T-helper 2 cell treated with Interferon-gamma antibody and Interleukin-4, amounts not matched to agents 5 μg/mL and 100 μg/mL, for 36 hours (primary cell): ENCODE data around the gene HSD17B4.
A peak's percentile ranks its signal among the peaks of the same experiment; 100 is the strongest.
"Not testable (repeated sequence)": the region's sequence is repeated elsewhere in the genome, so short reads cannot be mapped to it uniquely, and the experiment has no call there.

Experiments used
- DNase-seq: peaks from one replicate; pipeline ENCODE4 v3.0.0; 2021; ENCODE audit warnings: low spot score
- H3K27ac Mint-ChIP-seq: one replicate; pipeline ENCODE4 v1.8.0; 2021; ENCODE audit warnings: mild to moderate bottlenecking, mixed read lengths
- H3K27me3 Mint-ChIP-seq: one replicate; pipeline ENCODE4 v1.8.0; 2021; ENCODE audit warnings: low read depth, mixed read lengths
- H3K36me3 Mint-ChIP-seq: one replicate; pipeline ENCODE4 v1.8.0; 2021; ENCODE audit warnings: low read depth, mixed read lengths
- H3K4me1 Mint-ChIP-seq: one replicate; pipeline ENCODE4 v1.8.0; 2021; ENCODE audit warnings: low read depth, mixed read lengths
- H3K4me3 Mint-ChIP-seq: one replicate; pipeline ENCODE4 v1.8.0; 2022; ENCODE audit warnings: mild to moderate bottlenecking, moderate library complexity, mixed read lengths
- H3K9me3 Mint-ChIP-seq: one replicate; pipeline ENCODE4 v1.8.0; 2021; ENCODE audit warnings: mixed read lengths

The HSD17B4 gene

GRCh38 chr5:119452373-119453039 lies at the start of gene HSD17B4:
Gene HSD17B4 (plus strand): TSS chr5:119452497. CDS start chr5:119452576, 79 bp downstream.
- Mint-ChIP-seq H3K27ac (peak within 1 kb of the TSS; percentile 87), H3K4me1 (peaks cover 19% of the 10 kb centered on the region), H3K4me3 (peak within 1 kb of the TSS; percentile 89)

GRCh38 chr5:119402555-119402954 lies 49.7 kb upstream of the HSD17B4 start:
- H3K27me3 Mint-ChIP-seq: peaks cover 3% of the 10 kb centered on the region
- no peaks in the 10 kb centered on the region for H3K36me3 Mint-ChIP-seq
- H3K4me3 Mint-ChIP-seq: no peak overlapping the region
- no peaks in the 10 kb centered on the region for H3K9me3 Mint-ChIP-seq
- DNase-seq: no peak
- H3K4me1 Mint-ChIP-seq: peaks cover 19% of the 10 kb centered on the region
- H3K27ac Mint-ChIP-seq: no peak overlapping the region

More at GRCh38 chr5:119452373-119453039, at the start of gene HSD17B4:
- Mint-ChIP-seq H3K36me3 (peaks cover 9% of the 10 kb centered on the region), H3K27me3 (no peaks in the 10 kb centered on the region), H3K9me3 (no peaks in the 10 kb centered on the region)
- peak; percentile 74 for DNase-seq

- Mint-ChIP-seq H3K4me1 (peaks cover 17% of the 10 kb centered on the region), H3K27me3 (peaks cover 3% of the 10 kb centered on the region), H3K36me3 (no peaks in the 10 kb centered on the region), H3K4me3 (no peak overlapping the region), H3K9me3 (no peaks in the 10 kb centered on the region), H3K27ac (no peak overlapping the region)
- no peak for DNase-seq
Measured at GRCh38 chr5:119404033-119404432, 48.3 kb upstream of the HSD17B4 start.

GRCh38 chr5:119405419-119405818 lies 46.9 kb upstream of the HSD17B4 start:
- Mint-ChIP-seq H3K9me3 (no peaks in the 10 kb centered on the region), H3K4me3 (no peak overlapping the region), H3K27me3 (peaks cover 3% of the 10 kb centered on the region), H3K4me1 (peaks cover 21% of the 10 kb centered on the region), H3K36me3 (no peaks in the 10 kb centered on the region), H3K27ac (no peak overlapping the region)
- no peak for DNase-seq

GRCh38 chr5:119406551-119407110 lies 45.7 kb upstream of the HSD17B4 start:
- Mint-ChIP-seq H3K27ac (no peak overlapping the region), H3K36me3 (no peaks in the 10 kb centered on the region), H3K4me1 (peaks cover 31% of the 10 kb centered on the region), H3K4me3 (no peak overlapping the region), H3K9me3 (no peaks in the 10 kb centered on the region), H3K27me3 (peaks cover 3% of the 10 kb centered on the region)
- DNase-seq: no peak

GRCh38 chr5:119409235-119409815 lies 43.0 kb upstream of the HSD17B4 start:
- H3K27ac Mint-ChIP-seq: no peak overlapping the region
- H3K9me3 Mint-ChIP-seq: no peaks in the 10 kb centered on the region
- H3K4me1 Mint-ChIP-seq: peaks cover 34% of the 10 kb centered on the region
- H3K4me3 Mint-ChIP-seq: no peak overlapping the region
- peaks cover 6% of the 10 kb centered on the region for H3K27me3 Mint-ChIP-seq
- H3K36me3 Mint-ChIP-seq: no peaks in the 10 kb centered on the region
- DNase-seq: no peak

GRCh38 chr5:119410448-119411159 lies 41.7 kb upstream of the HSD17B4 start:
- H3K4me1 Mint-ChIP-seq: peaks cover 34% of the 10 kb centered on the region
- DNase-seq: no peak
- no peaks in the 10 kb centered on the region for H3K36me3 Mint-ChIP-seq
- H3K27me3 Mint-ChIP-seq: peaks cover 6% of the 10 kb centered on the region
- H3K9me3 Mint-ChIP-seq: no peaks in the 10 kb centered on the region
- no peak overlapping the region for H3K4me3 Mint-ChIP-seq
- H3K27ac Mint-ChIP-seq: no peak overlapping the region

- Mint-ChIP-seq H3K9me3 (no peaks in the 10 kb centered on the region), H3K27ac (peak overlapping the region; percentile 44), H3K4me3 (peak overlapping the region; percentile 85), H3K27me3 (peaks cover 3% of the 10 kb centered on the region), H3K36me3 (no peaks in the 10 kb centered on the region), H3K4me1 (peaks cover 30% of the 10 kb centered on the region)
- DNase-seq: peak; percentile 34
Measured at GRCh38 chr5:119411361-119412278, 40.7 kb upstream of the HSD17B4 start.

GRCh38 chr5:119412279-119413227 lies 39.7 kb upstream of the HSD17B4 start:
- Mint-ChIP-seq H3K4me3 (peak overlapping the region; percentile 85), H3K36me3 (no peaks in the 10 kb centered on the region), H3K27ac (no peak overlapping the region), H3K27me3 (peaks cover 3% of the 10 kb centered on the region), H3K4me1 (peaks cover 33% of the 10 kb centered on the region), H3K9me3 (no peaks in the 10 kb centered on the region)
- no peak for DNase-seq

- not testable (repeated sequence) for DNase-seq, H3K27ac Mint-ChIP-seq, H3K36me3 Mint-ChIP-seq, H3K9me3 Mint-ChIP-seq, H3K4me3 Mint-ChIP-seq, H3K27me3 Mint-ChIP-seq
- H3K4me1 Mint-ChIP-seq: peaks cover 34% of the 10 kb centered on the region
Measured at GRCh38 chr5:119414124-119414734, 38.1 kb upstream of the HSD17B4 start.

- Mint-ChIP-seq H3K36me3 (no peaks in the 10 kb centered on the region), H3K27ac (no peak overlapping the region), H3K27me3 (peaks cover 3% of the 10 kb centered on the region), H3K4me1 (peaks cover 14% of the 10 kb centered on the region), H3K4me3 (no peak overlapping the region), H3K9me3 (no peaks in the 10 kb centered on the region)
- no peak for DNase-seq
Measured at GRCh38 chr5:119417891-119418605, 34.2 kb upstream of the HSD17B4 start.

- H3K27me3 Mint-ChIP-seq: peaks cover 3% of the 10 kb centered on the region
- H3K9me3 Mint-ChIP-seq: no peaks in the 10 kb centered on the region
- no peak overlapping the region for H3K4me3 Mint-ChIP-seq
- H3K4me1 Mint-ChIP-seq: peaks cover 14% of the 10 kb centered on the region
- DNase-seq: no peak
- H3K27ac Mint-ChIP-seq: no peak overlapping the region
- no peaks in the 10 kb centered on the region for H3K36me3 Mint-ChIP-seq
Measured at GRCh38 chr5:119418606-119419100, 33.6 kb upstream of the HSD17B4 start.
